C4-2B (cell line): Measurements from ENCODE around the gene FMNL2.

Experiments
- CTCF ChIP-seq: fragments of 450-650 bp; conservative IDR thresholded peaks from 2 replicates; pipeline ENCODE4 v1.5.1; 2017; ENCODE audit warnings: mild to moderate bottlenecking
- ZFX ChIP-seq: fragments of 450-650 bp; IDR thresholded peaks from 2 replicates; pipeline ENCODE4 v1.6.1; 2017

- no peak for TF ChIP-seq CTCF
- TF ChIP-seq ZFX = no peak
Observed at GRCh38 chr2:152674334-152674733, 339.4 kb downstream of the FMNL2 start.
